ENCODE data around the gene TXNDC8. TPM values are rescaled to one million over a fixed set of nuclear protein-coding genes. Genes with fewer than 3 reads are reported as not detected.

Gene TXNDC8
- total RNA-seq, 1 experiment from 2014 or later, result not detected

- H3K36me3 ChIP-seq (ENCODE audit: low read depth, low read length), result no peaks in the 10 kb centered on the region
- H3K79me2 ChIP-seq (ENCODE audit: low read length), result no peaks in the 10 kb centered on the region
- no peaks in the 10 kb centered on the region for H3F3A ChIP-seq (ENCODE audit: low read length, unreplicated experiment)
- H3K4me1 ChIP-seq (ENCODE audit: insufficient read depth, low read length), result no peaks in the 10 kb centered on the region
- H3K9ac ChIP-seq (ENCODE audit: low read length), result no peak overlapping the region
- no peaks in the 10 kb centered on the region for H3K9me2 ChIP-seq (replicated peaks; ENCODE audit: low read length)
- DNase-seq (peak; percentile 26), ATAC-seq (peak; percentile 40)
- no peaks in the 10 kb centered on the region for H3K9me3 ChIP-seq (ENCODE audit: low read length)
- TF ChIP-seq CTCF (conservative IDR thresholded peaks at IDR 0.05; ENCODE audit: low read depth, low read length), result no peak
- TF ChIP-seq EZH2phosphoT487 (IDR thresholded peaks at IDR 0.05; ENCODE audit: borderline replicate concordance, low read length), result no peak
- no peak for TF ChIP-seq EZH2 (IDR thresholded peaks at IDR 0.05; ENCODE audit: low read length, unreplicated experiment)
- no TSS peak for BruUV-seq (replicated peaks)
- CTCF ChIA-PET, result no interaction called here
- no peak overlapping the region for H2AFZ ChIP-seq (ENCODE audit: low read length)
- H3K4me3 ChIP-seq (ENCODE audit: low read length), result no peak overlapping the region
- H3K4me2 ChIP-seq (ENCODE audit: low read length), result no peak overlapping the region
- H3K27me3 ChIP-seq (ENCODE audit: low read length), result no peaks in the 10 kb centered on the region
- no peak overlapping the region for H3K27ac ChIP-seq (ENCODE audit: low read length)
- intact Hi-C loops (cut with micrococcal nuclease), result no loop called here
- POLR2A ChIA-PET (ENCODE audit: unreplicated experiment), result no interaction called here
- H4K20me1 ChIP-seq (ENCODE audit: low read length), result no peaks in the 10 kb centered on the region
These were observed 4.9 kb downstream of the TXNDC8 start for GRCh38 chr9:110332766-110333165.

- Histone ChIP-seq H3K36me3 (ENCODE audit: low read depth, low read length) (no peaks in the 10 kb centered on the region), H3K9me3 (ENCODE audit: low read length) (no peaks in the 10 kb centered on the region), H3K4me1 (ENCODE audit: insufficient read depth, low read length) (no peaks in the 10 kb centered on the region), H3K9ac (ENCODE audit: low read length) (no peak overlapping the region), H3K9me2 (replicated peaks; ENCODE audit: low read length) (no peaks in the 10 kb centered on the region), H4K20me1 (ENCODE audit: low read length) (no peaks in the 10 kb centered on the region), H3K27me3 (ENCODE audit: low read length) (no peaks in the 10 kb centered on the region), H3F3A (ENCODE audit: low read length, unreplicated experiment) (no peaks in the 10 kb centered on the region), H2AFZ (ENCODE audit: low read length) (no peak overlapping the region), H3K27ac (ENCODE audit: low read length) (no peak overlapping the region), H3K4me2 (ENCODE audit: low read length) (no peak overlapping the region), H3K79me2 (ENCODE audit: low read length) (no peaks in the 10 kb centered on the region), H3K4me3 (ENCODE audit: low read length) (no peak overlapping the region)
- BruUV-seq (replicated peaks), result no TSS peak
- no peak for TF ChIP-seq CTCF (conservative IDR thresholded peaks at IDR 0.05; ENCODE audit: low read depth, low read length)
- no peak for TF ChIP-seq EZH2phosphoT487 (IDR thresholded peaks at IDR 0.05; ENCODE audit: borderline replicate concordance, low read length)
- TF ChIP-seq EZH2 (IDR thresholded peaks at IDR 0.05; ENCODE audit: low read length, unreplicated experiment), result no peak
- CTCF ChIA-PET, result no interaction called here
- intact Hi-C loops (cut with micrococcal nuclease), result no loop called here
- no peak for DNase-seq
- POLR2A ChIA-PET (ENCODE audit: unreplicated experiment), result no interaction called here
- ATAC-seq, result no peak
These were observed 7.1 kb downstream of the TXNDC8 start for GRCh38 chr9:110330484-110331105.

GRCh38 chr9:110329639-110330230 is 7.9 kb downstream of the TXNDC8 start:
- no peaks in the 10 kb centered on the region for H3K27me3 ChIP-seq (ENCODE audit: low read length)
- BruUV-seq (replicated peaks), result no TSS peak
- H3K36me3 ChIP-seq (ENCODE audit: low read depth, low read length), result no peaks in the 10 kb centered on the region
- no peak overlapping the region for H3K4me2 ChIP-seq (ENCODE audit: low read length)
- H3F3A ChIP-seq (ENCODE audit: low read length, unreplicated experiment), result no peaks in the 10 kb centered on the region
- no peak overlapping the region for H2AFZ ChIP-seq (ENCODE audit: low read length)
- ATAC-seq (no peak), DNase-seq (peak; percentile 10)
- H3K9me3 ChIP-seq (ENCODE audit: low read length), result no peaks in the 10 kb centered on the region
- no peaks in the 10 kb centered on the region for H3K79me2 ChIP-seq (ENCODE audit: low read length)
- H3K9ac ChIP-seq (ENCODE audit: low read length), result no peak overlapping the region
- POLR2A ChIA-PET (ENCODE audit: unreplicated experiment), result no interaction called here
- no peak for TF ChIP-seq EZH2phosphoT487 (IDR thresholded peaks at IDR 0.05; ENCODE audit: borderline replicate concordance, low read length)
- TF ChIP-seq EZH2 (IDR thresholded peaks at IDR 0.05; ENCODE audit: low read length, unreplicated experiment), result no peak
- TF ChIP-seq CTCF (conservative IDR thresholded peaks at IDR 0.05; ENCODE audit: low read depth, low read length), result no peak
- H3K4me1 ChIP-seq (ENCODE audit: insufficient read depth, low read length), result no peaks in the 10 kb centered on the region
- CTCF ChIA-PET, result no interaction called here
- H3K27ac ChIP-seq (ENCODE audit: low read length), result no peak overlapping the region
- intact Hi-C loops (cut with micrococcal nuclease), result no loop called here
- no peaks in the 10 kb centered on the region for H3K9me2 ChIP-seq (replicated peaks; ENCODE audit: low read length)
- H4K20me1 ChIP-seq (ENCODE audit: low read length), result no peaks in the 10 kb centered on the region
- no peak overlapping the region for H3K4me3 ChIP-seq (ENCODE audit: low read length)

All from PC-3 (cell line).